Activated CD8-positive, alpha-beta memory T cell treated with anti-CD3 and anti-CD28 coated beads for 24 hours (primary cell): Measurements from ENCODE around the gene ASIC2.

Experiments
- DNase-seq: peaks from one replicate; pipeline ENCODE4 v3.0.0-alpha.2; 2020

The ASIC2 gene

GRCh38 chr17:33202796-33203495 is 90.1 kb downstream of the ASIC2 start:
- no peak for DNase-seq

- no peak for DNase-seq
Observed at GRCh38 chr17:33202021-33202420, 91.1 kb downstream of the ASIC2 start.

- DNase-seq, result no peak
Observed at GRCh38 chr17:33201283-33201682, 91.8 kb downstream of the ASIC2 start.

DNA sequence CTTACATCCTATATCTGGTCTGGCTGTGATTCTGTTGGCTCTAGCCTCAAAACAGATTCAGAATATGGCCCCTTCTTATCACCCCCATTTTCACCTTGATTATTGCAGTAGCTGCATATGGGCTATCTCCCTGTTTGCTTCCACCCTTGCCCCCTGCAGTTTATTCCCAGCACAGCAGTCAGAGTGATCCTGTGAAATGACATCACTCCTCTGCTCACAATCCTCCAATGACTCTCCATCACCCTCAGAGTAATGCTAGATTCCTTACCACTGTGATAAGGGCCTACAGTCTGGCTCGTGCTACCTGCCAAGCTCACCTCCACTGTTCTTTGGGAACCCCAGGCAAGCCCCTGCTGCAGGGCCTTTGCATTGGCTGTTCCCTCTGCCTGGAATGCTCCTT is 92.5 kb downstream of the ASIC2 start:
- no peak for DNase-seq

GRCh38 chr17:33199571-33200510 is 93.3 kb downstream of the ASIC2 start:
- no peak for DNase-seq

- no peak for DNase-seq
Observed at GRCh38 chr17:33198954-33199353, 94.1 kb downstream of the ASIC2 start.

DNA sequence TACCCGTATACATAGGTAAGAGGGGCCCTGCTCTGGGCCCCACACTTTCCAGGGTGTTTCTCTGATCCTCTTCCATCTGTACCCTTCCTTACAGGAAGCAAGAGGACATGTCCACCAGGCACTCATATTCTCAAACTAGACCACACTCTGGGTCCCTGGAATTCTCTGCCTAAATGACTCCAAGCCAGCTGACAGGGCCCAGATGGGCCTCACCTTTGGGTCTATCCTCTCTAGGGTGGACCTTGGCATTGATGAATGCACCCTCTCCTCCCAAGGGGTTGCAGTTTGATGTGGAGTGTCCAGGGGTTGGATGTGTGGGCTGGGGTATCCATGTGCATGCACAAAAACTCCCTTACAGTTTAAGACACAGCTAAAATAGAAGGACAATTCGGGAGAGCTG is 95.8 kb downstream of the ASIC2 start:
- DNase-seq, result no peak

DNA sequence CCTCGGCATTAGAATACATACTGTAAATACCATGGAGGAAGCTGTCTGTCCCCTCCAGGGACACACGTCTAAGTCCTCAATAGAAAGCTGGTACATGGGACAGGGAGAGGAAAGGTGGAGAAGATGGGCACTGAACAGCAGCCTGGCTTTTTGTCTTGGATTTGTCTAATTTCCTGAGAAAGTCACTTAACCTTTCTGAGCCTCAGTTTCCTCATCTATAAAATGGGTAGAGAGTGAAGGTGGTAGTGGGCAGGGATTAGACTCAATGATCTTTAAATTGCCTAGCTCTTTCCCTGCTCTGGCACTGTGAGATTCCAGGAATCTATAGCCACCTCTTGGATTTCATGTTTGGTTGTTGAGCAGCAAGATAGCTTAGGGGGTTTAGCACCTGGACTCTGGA is 96.2 kb downstream of the ASIC2 start:
- no peak for DNase-seq

GRCh38 chr17:33192951-33193911 is 99.9 kb downstream of the ASIC2 start:
- no peak for DNase-seq

- no peak for DNase-seq
Observed at GRCh38 chr17:33183487-33184026, 109.5 kb downstream of the ASIC2 start.

- DNase-seq, result no peak
Observed at GRCh38 chr17:33179151-33179550, 113.9 kb downstream of the ASIC2 start.

GRCh38 chr17:33178681-33179080 is 114.4 kb downstream of the ASIC2 start:
- DNase-seq, result no peak

- no peak for DNase-seq
Observed at GRCh38 chr17:33175562-33175961, 117.5 kb downstream of the ASIC2 start.

- no peak for DNase-seq
Observed at GRCh38 chr17:33171931-33172330, 121.2 kb downstream of the ASIC2 start.

- no peak for DNase-seq
Observed at GRCh38 chr17:33169580-33170285, 123.4 kb downstream of the ASIC2 start.

GRCh38 chr17:33167736-33168135 is 125.4 kb downstream of the ASIC2 start:
- DNase-seq, result no peak

DNA sequence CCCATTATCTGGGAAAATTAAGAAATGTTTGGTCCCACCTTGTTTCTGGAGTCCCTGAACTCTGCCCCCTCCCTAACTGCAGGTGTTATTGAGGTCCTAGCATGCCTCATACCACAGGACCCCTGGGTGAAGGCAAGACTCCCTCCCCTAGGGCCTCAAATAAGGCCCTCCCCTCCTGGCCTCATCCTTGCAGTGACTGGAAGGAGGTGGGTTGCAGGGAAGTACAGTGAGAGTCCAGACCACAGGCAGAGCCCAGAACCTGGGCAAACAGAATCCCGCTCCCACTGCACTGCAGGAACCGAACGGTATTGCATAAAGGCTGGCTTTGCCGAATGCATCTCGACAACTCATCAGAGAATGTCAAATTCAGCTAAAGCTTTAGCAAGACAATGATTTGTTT is 126.6 kb downstream of the ASIC2 start:
- no peak for DNase-seq

DNA sequence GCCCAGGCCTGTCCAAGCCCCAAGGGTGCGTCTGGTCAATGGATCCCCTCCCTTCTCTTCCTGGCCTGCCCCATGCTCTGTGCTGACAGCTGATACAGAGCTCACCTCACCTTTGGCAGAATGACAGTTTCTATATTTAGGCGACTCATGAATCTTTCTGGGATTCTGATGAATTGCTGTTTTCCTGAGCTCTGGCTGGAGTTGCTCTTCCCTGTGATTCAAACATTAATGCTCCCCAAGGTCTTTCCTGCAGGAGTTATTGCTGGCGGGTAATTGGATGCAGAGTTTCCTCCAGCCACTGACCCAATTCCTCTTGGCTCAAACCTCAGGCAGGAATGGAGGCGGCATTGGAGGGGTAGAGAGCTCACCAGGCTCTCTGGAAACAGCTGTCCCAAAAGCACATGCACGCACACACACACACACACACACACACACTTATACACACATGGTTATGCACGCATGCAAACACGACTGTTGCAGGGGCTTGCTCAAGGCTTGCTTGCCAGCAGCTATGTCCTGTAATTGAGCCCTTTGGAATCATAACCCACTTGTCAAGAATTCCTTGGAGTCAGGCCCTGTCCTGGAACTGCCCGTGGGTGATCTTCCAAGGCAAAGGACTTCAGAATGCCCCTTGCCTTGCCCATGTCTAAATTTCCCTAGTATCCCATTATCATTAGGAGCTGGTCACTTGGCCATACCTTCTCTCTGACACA is 128.8 kb downstream of the ASIC2 start:
- DNase-seq, result no peak

GRCh38 chr17:33163533-33164168 is 129.4 kb downstream of the ASIC2 start:
- no peak for DNase-seq

- DNase-seq, result no peak
Observed at GRCh38 chr17:33154869-33155455, 138.1 kb downstream of the ASIC2 start.
